Retinal pigment epithelial cell (primary cell): ENCODE measurements around the gene PTPRR.

ENCODE experiments used
- DNase-seq: peaks from one replicate; pipeline ENCODE4 v3.0.0-alpha.2; 2010; ENCODE audit warnings: low read depth
- H3K4me3 ChIP-seq: 2 replicates; pipeline ENCODE4 v1.5.1; 2011; ENCODE audit warnings: mild to moderate bottlenecking, low read length, control low read depth, moderate library complexity
- CTCF ChIP-seq: conservative IDR thresholded peaks from 2 replicates; pipeline ENCODE4 v1.5.1; 2011; ENCODE audit warnings: low read depth, low read length, control low read depth, inconsistent platforms

Gene PTPRR

GRCh38 chr12:70929029-70929428 is 8.5 kb upstream of the PTPRR start:
- no peak overlapping the region for H3K4me3 ChIP-seq
- DNase-seq, result no peak
- TF ChIP-seq CTCF, result no peak

GRCh38 chr12:70928071-70928470 is 7.5 kb upstream of the PTPRR start:
- no peak for DNase-seq
- no peak for TF ChIP-seq CTCF
- H3K4me3 ChIP-seq, result no peak overlapping the region

GRCh38 chr12:70927356-70927755 is 6.8 kb upstream of the PTPRR start:
- DNase-seq, result no peak
- no peak overlapping the region for H3K4me3 ChIP-seq
- no peak for TF ChIP-seq CTCF

GRCh38 chr12:70925539-70925938 is 5.0 kb upstream of the PTPRR start:
- H3K4me3 ChIP-seq, result no peak overlapping the region
- no peak for TF ChIP-seq CTCF
- no peak for DNase-seq

GRCh38 chr12:70920891-70921290 is 353 bp upstream of the PTPRR start:
- no peak for DNase-seq
- no peak for TF ChIP-seq CTCF
- no peak overlapping the region for H3K4me3 ChIP-seq

GRCh38 chr12:70919597-70920035 is 922 bp downstream of the PTPRR start:
- TF ChIP-seq CTCF, result no peak

GRCh38 chr12:70919176-70919575 is 1.4 kb downstream of the PTPRR start:
- DNase-seq, result no peak
- TF ChIP-seq CTCF, result no peak
- no peak overlapping the region for H3K4me3 ChIP-seq

More at GRCh38 chr12:70919597-70920035, 922 bp downstream of the PTPRR start:
- H3K4me3 ChIP-seq, result no peak overlapping the region
- no peak for DNase-seq
